NCI-H748 (cell line): ENCODE data around the gene CMTR1.

Source experiments
- DNase-seq: peaks from one replicate; lab custom pipeline; 2025; ENCODE audit not compliant: unreplicated experiment; lab: John Stamatoyannopoulos, UW

Gene CMTR1

DNA sequence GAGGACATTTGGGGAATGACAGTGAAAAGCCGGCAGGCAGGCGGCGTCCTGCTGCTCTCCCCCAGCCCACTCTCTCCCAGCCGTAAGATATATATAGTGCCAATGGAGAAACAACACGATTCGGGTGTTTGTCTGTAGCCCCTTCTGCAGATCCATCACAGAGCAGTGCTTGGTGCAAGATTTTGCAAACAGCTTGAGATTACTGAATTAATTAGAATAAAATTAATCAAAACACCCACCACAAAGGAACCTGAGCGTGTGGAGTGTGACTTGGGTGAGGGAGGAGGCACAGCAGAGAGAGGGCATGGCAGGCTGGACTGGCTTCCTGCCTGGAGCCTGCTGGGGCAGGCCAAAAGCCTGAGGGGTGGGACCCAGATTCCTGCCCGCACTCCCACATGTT is 95.5 kb downstream of the CMTR1 start:
- DNase-seq = no peak

DNA sequence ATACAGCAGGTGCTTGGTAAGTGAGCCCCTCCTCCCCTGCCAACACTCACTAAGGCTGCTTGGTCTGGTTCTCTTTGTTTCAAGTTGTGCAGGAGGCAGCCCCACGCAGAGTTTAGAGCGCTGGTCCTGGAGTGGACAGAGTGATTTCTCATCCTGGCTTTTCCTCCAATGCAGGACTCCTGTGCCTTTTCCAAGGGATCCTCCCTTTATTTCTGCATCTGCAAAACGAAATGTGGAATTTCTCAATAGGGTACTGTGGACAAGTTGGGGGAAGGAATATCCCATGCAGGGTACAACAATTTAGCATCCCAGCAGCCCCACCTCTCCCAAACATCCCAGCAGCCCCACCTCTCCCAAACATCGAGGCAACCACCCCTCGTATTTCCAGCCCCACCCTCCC is 97.3 kb downstream of the CMTR1 start:
- DNase-seq = no peak

DNA sequence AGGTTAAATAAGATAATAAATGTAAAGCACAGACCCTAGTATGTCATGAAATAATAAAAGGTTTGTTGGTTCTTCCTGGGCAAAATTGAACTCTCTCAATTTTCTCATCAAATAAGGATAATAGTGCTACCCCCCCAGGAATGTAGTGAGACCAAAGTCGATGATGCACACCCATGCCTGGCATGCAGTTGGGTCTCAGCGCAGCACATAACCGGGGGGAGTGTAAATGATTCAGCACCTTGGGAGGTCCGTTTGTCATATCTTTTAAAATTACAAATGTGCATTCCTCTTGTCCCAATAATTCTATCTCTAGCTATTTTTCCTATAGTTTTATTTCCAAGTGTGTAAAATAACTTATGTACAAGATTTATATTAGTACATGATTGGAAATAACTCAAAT is 98.0 kb downstream of the CMTR1 start:
- DNase-seq = no peak
